ENCODE data around the gene GNG4.
"Not testable (repeated sequence)": the region's sequence is repeated elsewhere in the genome, so short reads cannot be mapped to it uniquely, and the experiment has no call there.

The GNG4 gene

GRCh38 chr1:235558621-235559169 lies 90.9 kb downstream of the GNG4 start:
- TF ChIP-seq CTCF (IDR thresholded peaks at IDR 0.05; ENCODE audit: low read depth, low read length), result no peak

GRCh38 chr1:235557495-235557894 lies 92.1 kb downstream of the GNG4 start:
- no peak overlapping the region for H3K4me3 ChIP-seq (replicated peaks in 1 of 2; ENCODE audit: low read depth in 2 of 2, low read length in 2 of 2)
- no peak for DNase-seq (ENCODE audit: low read depth in 2 of 2)
- no peak for TF ChIP-seq CTCF (IDR thresholded peaks at IDR 0.05; ENCODE audit: low read depth, low read length)

More at GRCh38 chr1:235558621-235559169, 90.9 kb downstream of the GNG4 start:
- H3K4me3 ChIP-seq (replicated peaks in 1 of 2; ENCODE audit: low read depth in 2 of 2, low read length in 2 of 2), result no peak overlapping the region
- DNase-seq (ENCODE audit: low read depth in 2 of 2), result no peak

- no peak for DNase-seq (ENCODE audit: low read depth in 2 of 2)
- H3K4me3 ChIP-seq (replicated peaks in 1 of 2; ENCODE audit: low read depth in 2 of 2, low read length in 2 of 2), result no peak overlapping the region
- no peak for TF ChIP-seq CTCF (IDR thresholded peaks at IDR 0.05; ENCODE audit: low read depth, low read length)
These were observed 92.8 kb downstream of the GNG4 start for GRCh38 chr1:235556807-235557206.

GRCh38 chr1:235553112-235553551 lies 96.5 kb downstream of the GNG4 start:
- no peak for TF ChIP-seq CTCF (IDR thresholded peaks at IDR 0.05; ENCODE audit: low read depth, low read length)
- no peak overlapping the region for H3K4me3 ChIP-seq (replicated peaks in 1 of 2; ENCODE audit: low read depth in 2 of 2, low read length in 2 of 2)
- DNase-seq (ENCODE audit: low read depth in 2 of 2), result no peak

GRCh38 chr1:235552146-235552716 lies 97.4 kb downstream of the GNG4 start:
- H3K4me3 ChIP-seq (replicated peaks in 1 of 2; ENCODE audit: low read depth in 2 of 2, low read length in 2 of 2), result no peak overlapping the region
- no peak for TF ChIP-seq CTCF (IDR thresholded peaks at IDR 0.05; ENCODE audit: low read depth, low read length)
- DNase-seq (ENCODE audit: low read depth in 2 of 2), result no peak

GRCh38 chr1:235549351-235550139 lies 100.0 kb downstream of the GNG4 start:
- H3K4me3 ChIP-seq (replicated peaks in 1 of 2; ENCODE audit: low read depth in 2 of 2, low read length in 2 of 2), result no peak overlapping the region
- TF ChIP-seq CTCF (IDR thresholded peaks at IDR 0.05; ENCODE audit: low read depth, low read length), result no peak
- DNase-seq (ENCODE audit: low read depth in 2 of 2), result no peak

- DNase-seq (ENCODE audit: low read depth in 2 of 2), result peak in 1 of 2 donors; percentile 11
These were observed 103.0 kb downstream of the GNG4 start for GRCh38 chr1:235546369-235547155.

More at GRCh38 chr1:235546369-235547155, 103.0 kb downstream of the GNG4 start:
- not testable (repeated sequence) for H3K4me3 ChIP-seq (replicated peaks in 1 of 2; ENCODE audit: low read depth in 2 of 2, low read length in 2 of 2)
